Urinary bladder (tissue), 4 donors: ENCODE data around the gene HERC4. TPM values are rescaled to one million over a fixed set of nuclear protein-coding genes. Genes with fewer than 3 reads are reported as not detected.

ENCODE experiments used
- DNase-seq: peaks from one replicate; pipeline ENCODE4 v3.0.0-alpha.2; 2015; ENCODE audit errors: extremely low spot score
- H3K27ac ChIP-seq: one replicate; pipeline ENCODE4 v1.5.1; 2013; ENCODE audit warnings: low read depth, mild to moderate bottlenecking, moderate library complexity
- H3K36me3 ChIP-seq: one replicate; pipeline ENCODE4 v1.6.1; 2013; ENCODE audit warnings: mild to moderate bottlenecking, moderate library complexity; ENCODE audit not compliant: insufficient read depth
- H3K4me1 ChIP-seq: one replicate; pipeline ENCODE4 v1.6.1; 2013; ENCODE audit warnings: mild to moderate bottlenecking, moderate library complexity; ENCODE audit not compliant: insufficient read depth
- H3K4me3 ChIP-seq: one replicate; pipeline ENCODE4 v1.5.1; 2013; ENCODE audit warnings: low read depth, low read length
- WGBS: extraction: QIAGEN DNeasy Blood & Tissue Kit; methylation state at CpG from one replicate; pipeline ENCODE4 v1.1.7; 2013; 5-methylcytosine and 5-hydroxymethylcytosine counted together
- polyA plus RNA-seq: library from polyadenylated mRNA; stranded (reverse); fragments of 200-250 nt; gene quantifications from one replicate; pipeline ENCODE4 v1.2.3, GENCODE V29; 2013
- total RNA-seq: library from RNA; depleted of rRNA; stranded (reverse); fragments of >200 nt; gene quantifications from one replicate; pipeline ENCODE4 v1.2.3, GENCODE V29; 2014
- donor health status: healthy with polysubstance abuse.
- donor health status: healthy.

The HERC4 gene
- total and polyA plus RNA-seq, 2 donors = 20.6 to 155 TPM

- Histone ChIP-seq H3K27ac (no peak overlapping the region), H3K4me1 (no peaks in the 10 kb centered on the region), H3K36me3 (no peaks in the 10 kb centered on the region), H3K4me3 (no peak overlapping the region)
- 57% methylated on average over 3 of the region's 3 CpGs for WGBS
- no peak for DNase-seq
Observed at GRCh38 chr10:68106656-68107055, 31.6 kb upstream of the HERC4 start.

GRCh38 chr10:68105820-68106219, 30.7 kb upstream of the HERC4 start:
- Histone ChIP-seq H3K4me1 (no peaks in the 10 kb centered on the region), H3K36me3 (no peaks in the 10 kb centered on the region), H3K4me3 (no peak overlapping the region), H3K27ac (no peak overlapping the region)
- WGBS = 70% methylated on average over 3 of the region's 3 CpGs
- DNase-seq = no peak

GRCh38 chr10:68103901-68104300, 28.8 kb upstream of the HERC4 start:
- 93% methylated on average over 3 of the region's 3 CpGs for WGBS
- H3K36me3 ChIP-seq = no peaks in the 10 kb centered on the region
- no peak overlapping the region for H3K27ac ChIP-seq
- no peaks in the 10 kb centered on the region for H3K4me1 ChIP-seq
- no peak for DNase-seq
- H3K4me3 ChIP-seq = no peak overlapping the region

- no peaks in the 10 kb centered on the region for H3K36me3 ChIP-seq
- H3K4me3 ChIP-seq = no peak overlapping the region
- 73% methylated on average over 4 of the region's 4 CpGs for WGBS
- no peaks in the 10 kb centered on the region for H3K4me1 ChIP-seq
- no peak for DNase-seq
- H3K27ac ChIP-seq = no peak overlapping the region
Observed at GRCh38 chr10:68103261-68103878, 28.3 kb upstream of the HERC4 start.

GRCh38 chr10:68101066-68101465, 26.0 kb upstream of the HERC4 start:
- no peak for DNase-seq
- 92% methylated on average over 2 of the region's 2 CpGs for WGBS
- no peak overlapping the region for H3K27ac ChIP-seq
- no peaks in the 10 kb centered on the region for H3K4me1 ChIP-seq
- H3K4me3 ChIP-seq = no peak overlapping the region
- no peaks in the 10 kb centered on the region for H3K36me3 ChIP-seq

GRCh38 chr10:68099736-68100135, 24.7 kb upstream of the HERC4 start:
- Histone ChIP-seq H3K36me3 (no peaks in the 10 kb centered on the region), H3K4me1 (no peaks in the 10 kb centered on the region), H3K4me3 (no peak overlapping the region), H3K27ac (no peak overlapping the region)
- DNase-seq = no peak
- 93% methylated on average over 3 of the region's 3 CpGs for WGBS

GRCh38 chr10:68096913-68097516, 21.9 kb upstream of the HERC4 start:
- H3K4me1 ChIP-seq = no peaks in the 10 kb centered on the region
- no peaks in the 10 kb centered on the region for H3K36me3 ChIP-seq
- 51% methylated on average over 4 of the region's 4 CpGs for WGBS
- H3K27ac ChIP-seq = no peak overlapping the region
- no peak for DNase-seq
- no peak overlapping the region for H3K4me3 ChIP-seq

GRCh38 chr10:68095153-68095552, 20.1 kb upstream of the HERC4 start:
- DNase-seq = no peak
- Histone ChIP-seq H3K4me3 (no peak overlapping the region), H3K36me3 (no peaks in the 10 kb centered on the region), H3K4me1 (no peaks in the 10 kb centered on the region), H3K27ac (no peak overlapping the region)
- 84% methylated on average over 2 of the region's 2 CpGs for WGBS

- Histone ChIP-seq H3K4me3 (no peak overlapping the region), H3K4me1 (no peaks in the 10 kb centered on the region), H3K27ac (no peak overlapping the region), H3K36me3 (no peaks in the 10 kb centered on the region)
- WGBS = 90% methylated on average over 2 of the region's 2 CpGs
- DNase-seq = no peak
Observed at GRCh38 chr10:68092512-68092911, 17.4 kb upstream of the HERC4 start.

GRCh38 chr10:68090586-68090985, 15.5 kb upstream of the HERC4 start:
- no peak for DNase-seq
- 79% methylated on average over 4 of the region's 4 CpGs for WGBS
- Histone ChIP-seq H3K4me3 (no peak overlapping the region), H3K4me1 (no peaks in the 10 kb centered on the region), H3K27ac (no peak overlapping the region), H3K36me3 (no peaks in the 10 kb centered on the region)

GRCh38 chr10:68088740-68089139, 13.7 kb upstream of the HERC4 start:
- 64% methylated on average over 4 of the region's 4 CpGs for WGBS
- H3K4me1 ChIP-seq = no peaks in the 10 kb centered on the region
- no peak overlapping the region for H3K27ac ChIP-seq

GRCh38 chr10:68087685-68088401, 12.8 kb upstream of the HERC4 start:
- H3K36me3 ChIP-seq = no peaks in the 10 kb centered on the region
- no peak for DNase-seq
- 61% methylated on average over 2 of the region's 2 CpGs for WGBS
- H3K4me1 ChIP-seq = no peaks in the 10 kb centered on the region
- H3K4me3 ChIP-seq = no peak overlapping the region
- H3K27ac ChIP-seq = no peak overlapping the region

More at GRCh38 chr10:68088740-68089139, 13.7 kb upstream of the HERC4 start:
- no peak overlapping the region for H3K4me3 ChIP-seq
- H3K36me3 ChIP-seq = no peaks in the 10 kb centered on the region
- no peak for DNase-seq

GRCh38 chr10:68086910-68087684, 12.0 kb upstream of the HERC4 start:
- 76% methylated on average over 7 of the region's 7 CpGs for WGBS
- no peaks in the 10 kb centered on the region for H3K4me1 ChIP-seq
- no peak overlapping the region for H3K27ac ChIP-seq
- no peak for DNase-seq
- H3K36me3 ChIP-seq = no peaks in the 10 kb centered on the region
- no peak overlapping the region for H3K4me3 ChIP-seq
